ENCODE data around the gene ASCC1.

Gene ASCC1

GRCh38 chr10:72058347-72058898 is 157.7 kb downstream of the ASCC1 start:
- no peak overlapping the region for H2AFZ ChIP-seq
- no peak overlapping the region for H3K9ac ChIP-seq
- no peaks in the 10 kb centered on the region for H3K36me3 ChIP-seq (ENCODE audit: control insufficient read depth, insufficient read depth, low read length)
- H3K4me2 ChIP-seq (ENCODE audit: low read length): no peak overlapping the region
- no peaks in the 10 kb centered on the region for H3K9me3 ChIP-seq (ENCODE audit: control insufficient read depth, low read length)
- no peak overlapping the region for H3K27ac ChIP-seq
- no peaks in the 10 kb centered on the region for H3K27me3 ChIP-seq (ENCODE audit: control insufficient read depth, insufficient read depth, low read length)
- no peaks in the 10 kb centered on the region for H3K4me1 ChIP-seq
- TF ChIP-seq CTCF (IDR thresholded peaks at IDR 0.05): no peak
- H3K4me3 ChIP-seq (ENCODE audit: low read depth, low read length): no peak overlapping the region
- H3K79me2 ChIP-seq: no peaks in the 10 kb centered on the region

GRCh38 chr10:72056932-72057751 is 158.9 kb downstream of the ASCC1 start:
- Histone ChIP-seq H3K4me1 (no peaks in the 10 kb centered on the region), H3K27ac (no peak overlapping the region), H3K4me2 (ENCODE audit: low read length) (no peak overlapping the region), H3K36me3 (ENCODE audit: control insufficient read depth, insufficient read depth, low read length) (no peaks in the 10 kb centered on the region), H3K27me3 (ENCODE audit: control insufficient read depth, insufficient read depth, low read length) (no peaks in the 10 kb centered on the region), H3K9me3 (ENCODE audit: control insufficient read depth, low read length) (no peaks in the 10 kb centered on the region), H3K79me2 (no peaks in the 10 kb centered on the region), H3K9ac (no peak overlapping the region), H3K4me3 (ENCODE audit: low read depth, low read length) (no peak overlapping the region), H2AFZ (no peak overlapping the region)
- TF ChIP-seq CTCF (IDR thresholded peaks at IDR 0.05): no peak

- TF ChIP-seq CTCF (IDR thresholded peaks at IDR 0.05): no peak
- no peaks in the 10 kb centered on the region for H3K79me2 ChIP-seq
- no peak overlapping the region for H3K4me3 ChIP-seq (ENCODE audit: low read depth, low read length)
- no peak overlapping the region for H3K27ac ChIP-seq
- H3K9ac ChIP-seq: no peak overlapping the region
- H3K9me3 ChIP-seq (ENCODE audit: control insufficient read depth, low read length): no peaks in the 10 kb centered on the region
- no peak overlapping the region for H3K4me2 ChIP-seq (ENCODE audit: low read length)
- H3K27me3 ChIP-seq (ENCODE audit: control insufficient read depth, insufficient read depth, low read length): no peaks in the 10 kb centered on the region
- no peaks in the 10 kb centered on the region for H3K36me3 ChIP-seq (ENCODE audit: control insufficient read depth, insufficient read depth, low read length)
- no peak overlapping the region for H2AFZ ChIP-seq
- H3K4me1 ChIP-seq: no peaks in the 10 kb centered on the region
Observed at GRCh38 chr10:72056113-72056512, 160.0 kb downstream of the ASCC1 start.

GRCh38 chr10:72053690-72054089 is 162.4 kb downstream of the ASCC1 start:
- no peak overlapping the region for H3K27ac ChIP-seq
- no peak for TF ChIP-seq CTCF (IDR thresholded peaks at IDR 0.05)

More at GRCh38 chr10:72053690-72054089, 162.4 kb downstream of the ASCC1 start:
- no peaks in the 10 kb centered on the region for H3K4me1 ChIP-seq
- no peaks in the 10 kb centered on the region for H3K79me2 ChIP-seq
- no peaks in the 10 kb centered on the region for H3K9me3 ChIP-seq (ENCODE audit: control insufficient read depth, low read length)
- no peak overlapping the region for H3K4me3 ChIP-seq (ENCODE audit: low read depth, low read length)
- no peak overlapping the region for H3K9ac ChIP-seq
- no peaks in the 10 kb centered on the region for H3K36me3 ChIP-seq (ENCODE audit: control insufficient read depth, insufficient read depth, low read length)
- no peak overlapping the region for H3K4me2 ChIP-seq (ENCODE audit: low read length)
- no peaks in the 10 kb centered on the region for H3K27me3 ChIP-seq (ENCODE audit: control insufficient read depth, insufficient read depth, low read length)
- H2AFZ ChIP-seq: no peak overlapping the region

Measured in parathyroid adenoma (tissue), 2 donors.